Heart left ventricle (tissue), 16 donors: Measurements from ENCODE around the gene PRLH. TPM values are rescaled to one million over a fixed set of nuclear protein-coding genes. Genes with fewer than 3 reads are reported as not detected.
A peak's percentile ranks its signal among the peaks of the same experiment; 100 is the strongest.

ENCODE experiments used
- ATAC-seq, 4 donors: fragments of 200-7000 bp; cut with Tn5 transposase; one replicate each; pipeline ENCODE4 v1.9.1; 2020 to 2022; ENCODE audit warnings: moderate library complexity in 4 of 4, mild to moderate bottlenecking in 3 of 4, moderate number of reproducible peaks in 1 of 4
- DNase-seq, 5 donors: peaks; one replicate each; pipeline ENCODE4 v3.0.0-alpha.2; 2020
- H3K27ac ChIP-seq, 12 donors: fragments of 200-600 bp; sonication (generic) in 4 of 12; one replicate each; pipeline versions ENCODE4 v1.5.0 to v1.8.0; 2016 to 2022; ENCODE audit warnings: mild to moderate bottlenecking in 2 of 12
- H3K27me3 ChIP-seq, 9 donors: fragments of 200-600 bp; sonication (generic) in 2 of 9; one replicate each; pipeline versions ENCODE4 v1.5.1 to v1.8.0; 2016 to 2022; ENCODE audit warnings: mild to moderate bottlenecking in 3 of 9
- H3K36me3 ChIP-seq, 9 donors: fragments of 200-600 bp; sonication (generic) in 2 of 9; one replicate each; pipeline versions ENCODE4 v1.5.0 to v1.8.0; 2018 to 2022; ENCODE audit warnings: mild to moderate bottlenecking in 2 of 9
- H3K4me1 ChIP-seq, 12 donors: fragments of 200-600 bp; sonication (generic) in 4 of 12; one replicate each; pipeline versions ENCODE4 v1.5.0 to v1.8.0; 2016 to 2022; ENCODE audit warnings: mild to moderate bottlenecking in 3 of 12
- H3K4me3 ChIP-seq, 12 donors: fragments of 200-600 bp; sonication (generic) in 4 of 12; one replicate each; pipeline versions ENCODE4 v1.5.0 to v1.8.0; 2017 to 2022; ENCODE audit warnings: mild to moderate bottlenecking in 9 of 12, moderate library complexity in 4 of 12
- H3K9me3 ChIP-seq, 12 donors: fragments of 200-600 bp; sonication (generic) in 4 of 12; one replicate each; pipeline versions ENCODE4 v1.5.0 to v1.8.0; 2016 to 2022; ENCODE audit warnings: mild to moderate bottlenecking in 1 of 12
- CTCF ChIP-seq, 12 donors: fragments of 200-600 bp; sonication (generic) in 4 of 12; IDR thresholded peaks; one replicate each; pipeline versions ENCODE4 v1.5.0 to v1.8.0; 2018 to 2022; ENCODE audit warnings: antibody characterized with exemption in 12 of 12, mild to moderate bottlenecking in 5 of 12
- POLR2A ChIP-seq, 2 donors: fragments of 450-650 bp; IDR thresholded peaks; one replicate each; pipeline ENCODE4 v1.6.1; 2017; ENCODE audit warnings: antibody characterized with exemption in 2 of 2, mild to moderate bottlenecking in 2 of 2, moderate library complexity in 2 of 2
- WGBS, 4 donors: extraction: QIAGEN DNeasy Blood & Tissue Kit in 2 of 4; methylation state at CpG; one replicate each; pipeline versions ENCODE4 v1.1.5 to v1.1.7; 2013 to 2018; 5-methylcytosine and 5-hydroxymethylcytosine counted together
- intact Hi-C, 10 donors: fragments of 100-400 bp; cut with DNase I; formaldehyde crosslinking; loops; one replicate each; pipeline versions ENCODE4 v1.11.1 to v1.14.2; 2022
- polyA plus RNA-seq, 2 donors: library from polyadenylated mRNA; stranded (reverse); fragments of 200-250 nt; gene quantifications; one replicate each; pipeline ENCODE4 v1.2.3, GENCODE V29; 2013
- total RNA-seq, 9 donors: library from RNA; depleted of rRNA in 2 of 9; stranded (reverse); fragments of >200 nt in 2 of 9; fragmentation: NEBNext Ultra II Directional in 3 of 9; extraction: Animal tissue kit (Norgen Biotek cat#: 25700) in 3 of 9; gene quantifications; one replicate each; pipeline versions ENCODE4 v1.1.0 to v1.2.4, GENCODE V29; 2016 to 2023
- donor health status: ischemic (EF 13 %, LVEDD 7.1; RV severe dilation, severe dysfunction).
- donor health status: healthy with polysubstance abuse.
- donor health status: DM: no; HTN: yes; CAD: no.
- donor health status: DM: no; HTN: no; CAD: no.
- donor health status: ischemic (EF 25% LVEDD 6.9; RV normal size, moderate dysfunction).
- donor health status: ischemic (EF 25% LVEDD 5.7; RV mildly dilated, moderate dysfunction).
- donor health status: healthy.
- donor health status: DM: yes; HTN: yes; CAD: no.
- donor health status: ischemic (EF 35%, LVEDD 5.7; RV mildly dilated, moderate dysfunction).
- donor health status: nonischemic (EF 11% LVEDD 7.7; RV severe dilation, severe dysfunction).
- donor health status: DM: yes; HTN: yes; CAD: no.
- donor health status: PGD.
- donor health status: ischemic (EF 29% LVEDD 5.4; RV normal size, mild dysfunction).
- donor health status: nonischemic (EF 23%, LVEDD 6.1; RV moderate dilation, normal function).

PRLH gene
- total and polyA plus RNA-seq, 11 donors: not detected

- Histone ChIP-seq H3K36me3 (no peaks in the 10 kb centered on the region), H3K27ac (peak overlapping the region; percentile 59 to 95 (median 86)), H3K4me3 (peak overlapping the region in 9 of 12 donors; percentile 10 to 43 (median 25)), H3K4me1 (peaks cover 0 to 53% (median 33%) of the 10 kb centered on the region in 12 donors), H3K9me3 (no peaks in the 10 kb centered on the region), H3K27me3 (no peaks in the 10 kb centered on the region)
- no peak for ATAC-seq
- 67 to 72% (median 68%) methylated on average over 9 of the region's 9 CpGs for WGBS, 4 donors
- no peak for TF ChIP-seq CTCF (IDR thresholded peaks at IDR 0.05)
- no peak for TF ChIP-seq POLR2A (IDR thresholded peaks at IDR 0.05)
- intact Hi-C loops: loop anchor here in 9 of 10 donors (2.0 to 10.0 kb wide), 6 partner anchors 17 to 148 kb away; no protein-coding TSS in a partner anchor
- DNase-seq: no peak
These were observed 33.2 kb downstream of the PRLH start for GRCh38 chr2:237599465-237600110.

- intact Hi-C loops: loop anchor here in 7 of 10 donors (2.0 to 10.0 kb wide), 5 partner anchors 16 to 147 kb away; no protein-coding TSS in a partner anchor
- H3K4me1 ChIP-seq: peaks cover 0 to 45% (median 28%) of the 10 kb centered on the region in 12 donors
- peak in 4 of 5 donors; percentile 70 to 82 (median 80) for DNase-seq
These were observed 34.0 kb downstream of the PRLH start for GRCh38 chr2:237600205-237600846.

GRCh38 chr2:237601453-237602116, 35.2 kb downstream of the PRLH start:
- ATAC-seq (peak in 3 of 4 donors; percentile 3 to 16 (median 4)), DNase-seq (no peak)
- Histone ChIP-seq H3K4me1 (peaks cover 0 to 41% (median 28%) of the 10 kb centered on the region in 12 donors), H3K27ac (peak overlapping the region in 10 of 12 donors; percentile 59 to 95 (median 88)), H3K9me3 (no peaks in the 10 kb centered on the region), H3K36me3 (no peaks in the 10 kb centered on the region), H3K4me3 (no peak overlapping the region), H3K27me3 (no peaks in the 10 kb centered on the region)
- intact Hi-C loops: loop anchor here in 7 of 10 donors (2.0 to 10.0 kb wide), 5 partner anchors 15 to 146 kb away; no protein-coding TSS in a partner anchor
- TF ChIP-seq POLR2A (IDR thresholded peaks at IDR 0.05) (no peak), CTCF (IDR thresholded peaks at IDR 0.05) (peak in 2 of 12 donors; percentile 5 to 24)
- 48 to 63% (median 58%) methylated on average over 12 to 14 of the region's 14 CpGs for whole genome bisulfite sequencing, 4 donors

More at GRCh38 chr2:237600205-237600846, 34.0 kb downstream of the PRLH start:
- peak; percentile 78 to 88 (median 84) for ATAC-seq
- Histone ChIP-seq H3K4me3 (peak overlapping the region in 9 of 12 donors; percentile 10 to 43 (median 25)), H3K27me3 (no peaks in the 10 kb centered on the region), H3K27ac (peak overlapping the region; percentile 59 to 95 (median 86)), H3K36me3 (no peaks in the 10 kb centered on the region), H3K9me3 (no peaks in the 10 kb centered on the region)
- TF ChIP-seq POLR2A (IDR thresholded peaks at IDR 0.05) (no peak), CTCF (IDR thresholded peaks at IDR 0.05) (peak in 10 of 12 donors; percentile 20 to 78 (median 45))
- 27 to 33% (median 29%) methylated on average over 15 to 16 of the region's 16 CpGs for WGBS, 4 donors
